ENCODE results near the gene MYH14.
"Not testable (repeated sequence)": the region's sequence is repeated elsewhere in the genome, so short reads cannot be mapped to it uniquely, and the experiment has no call there.

The MYH14 gene

DNA sequence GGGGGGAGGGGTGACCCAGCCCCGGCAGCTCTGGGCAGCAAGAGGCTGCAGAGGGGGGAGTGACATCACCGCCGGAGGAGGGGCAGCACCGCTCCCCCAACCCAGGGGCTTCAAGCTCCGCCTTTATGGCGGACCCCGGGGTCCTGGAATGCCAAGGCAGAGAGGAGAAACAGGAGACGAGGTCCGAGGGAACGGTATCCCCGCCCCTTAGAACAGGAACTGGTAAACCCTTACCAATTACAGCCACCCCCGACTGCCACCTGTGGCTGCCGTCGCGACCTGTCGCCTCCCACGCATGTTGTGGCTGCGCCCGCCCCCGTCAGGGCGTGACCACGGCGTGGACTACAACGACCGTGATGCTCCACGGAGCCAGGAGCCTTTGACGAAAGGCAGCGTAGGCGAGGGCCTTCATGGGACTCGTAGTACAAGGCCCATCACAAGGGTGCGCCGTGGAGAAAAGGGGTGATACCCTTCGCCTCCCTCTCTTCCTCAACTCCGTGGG, 129.9 kb downstream of the MYH14 start:
- peak; percentile 57 for ATAC-seq
- peak; percentile 91 for DNase-seq

DNA sequence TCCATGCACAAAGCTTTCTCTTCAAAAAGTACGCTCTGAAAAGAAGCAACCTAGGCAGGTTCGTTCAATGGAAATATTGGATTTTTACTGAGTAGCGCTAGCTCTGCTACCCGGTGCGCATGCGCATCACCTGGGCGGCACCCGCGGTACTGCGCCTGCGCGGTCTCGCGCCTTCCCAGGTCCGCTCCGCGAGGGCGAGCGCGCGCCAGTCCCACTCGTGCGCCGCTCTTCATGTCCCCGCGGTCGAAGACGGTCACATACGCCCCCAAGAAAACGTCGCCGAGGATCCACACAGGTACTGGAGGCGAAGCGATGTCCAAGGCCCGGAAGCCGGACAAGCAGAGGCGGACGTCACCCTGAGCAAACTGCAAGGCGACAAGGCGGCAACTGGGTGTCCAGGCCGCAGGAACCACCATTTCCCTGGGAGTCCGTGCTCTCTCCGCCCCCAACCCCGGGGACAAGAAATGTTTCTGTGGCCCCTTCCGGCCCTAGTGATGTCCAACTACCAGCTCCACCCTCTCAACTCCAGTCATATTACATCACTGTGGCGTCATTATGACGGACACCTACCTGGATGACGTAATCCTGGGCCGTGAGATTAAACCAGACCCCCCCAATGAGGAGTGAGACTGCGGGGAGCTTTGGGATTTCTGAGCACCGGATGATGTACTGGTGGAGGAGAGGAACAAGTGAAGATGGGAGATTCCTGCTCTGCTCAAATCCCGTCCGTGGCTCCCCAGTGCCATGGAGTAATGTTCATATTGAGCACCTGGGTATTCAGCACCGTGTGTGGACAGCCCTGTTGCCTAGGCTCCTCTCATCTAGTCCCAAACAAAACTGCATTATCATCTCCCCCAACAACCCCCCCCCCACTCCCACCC, 130.6 kb downstream of the MYH14 start:
- ATAC-seq (peak; percentile 8), DNase-seq (peak; percentile 86)

DNA sequence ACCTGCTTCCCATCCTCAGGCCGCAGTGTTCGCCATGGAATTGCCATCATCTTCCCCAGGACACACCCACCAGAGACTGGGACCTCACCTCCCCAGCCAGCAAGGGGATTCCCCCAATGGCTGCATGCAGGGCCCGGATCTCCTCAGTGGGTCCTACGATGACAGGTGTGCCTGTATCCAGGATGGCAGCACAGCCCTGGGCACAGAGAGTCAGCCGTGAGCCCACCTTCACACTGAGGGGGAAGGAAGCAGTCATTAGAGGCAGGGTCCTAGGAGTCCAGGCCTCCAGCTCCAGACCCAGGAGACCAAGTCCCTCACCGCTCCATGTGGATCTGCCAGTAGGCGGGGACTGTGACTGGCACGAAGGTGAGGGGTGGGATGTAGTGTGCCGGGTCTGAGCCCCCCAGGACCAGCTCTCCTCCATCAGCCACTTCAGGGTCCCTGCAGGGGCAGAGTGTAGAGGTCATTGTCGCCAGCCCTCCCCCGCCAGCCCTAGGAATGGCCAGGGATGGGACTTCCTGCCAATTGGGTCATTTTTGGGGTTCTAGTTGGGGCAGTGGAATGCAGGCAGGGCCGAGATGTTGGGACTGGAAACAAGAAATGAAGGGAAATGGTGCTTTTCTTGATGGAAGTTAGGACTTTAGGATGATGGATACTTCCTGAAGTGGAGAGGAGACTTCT, 131.5 kb downstream of the MYH14 start:
- ATAC-seq (no peak), DNase-seq (no peak)

DNA sequence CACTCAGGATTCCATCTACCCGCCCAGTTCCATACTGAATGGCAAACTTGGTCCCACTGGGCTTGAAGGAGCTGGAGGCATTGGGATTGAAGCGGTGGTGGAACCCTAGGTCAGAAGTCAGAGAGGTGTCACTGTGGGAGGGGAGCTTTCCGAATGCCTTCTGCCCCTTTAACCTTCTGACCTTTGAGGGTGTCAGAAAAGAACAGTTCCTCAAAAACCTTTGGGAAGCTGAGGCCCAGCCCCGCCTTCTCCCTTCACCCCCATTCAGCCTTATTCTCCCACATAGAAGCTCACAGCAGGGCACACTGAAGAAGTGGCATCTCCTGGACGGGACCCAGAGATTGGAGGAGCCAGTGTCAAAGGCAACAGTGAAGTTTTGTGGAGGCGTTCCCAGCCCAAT, 133.6 kb downstream of the MYH14 start:
- not testable (repeated sequence) for ATAC-seq, DNase-seq

DNA sequence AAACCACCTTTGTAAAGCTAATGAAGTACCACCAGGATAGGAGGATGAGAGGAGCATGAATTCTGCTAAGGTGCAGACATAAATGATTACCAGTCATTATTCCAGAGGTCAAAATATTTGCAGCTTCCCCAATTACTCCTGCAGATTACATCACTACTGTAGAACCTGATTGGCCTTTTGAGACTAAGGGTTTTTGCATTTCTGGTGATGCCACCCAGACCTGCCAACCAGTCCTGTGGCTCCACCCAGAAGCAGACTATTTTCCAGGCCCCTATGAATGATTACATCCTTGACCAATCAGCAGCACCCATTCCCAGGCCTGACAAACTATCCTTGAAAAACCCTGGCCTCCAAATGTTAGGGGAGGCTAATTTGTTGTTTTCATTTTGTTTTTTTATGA, 136.9 kb downstream of the MYH14 start:
- no peak for DNase-seq
- no peak for ATAC-seq

- DNase-seq, result no peak
- peak; percentile 52 for ATAC-seq
Measured at GRCh38 chr19:50341091-50341564, 137.7 kb downstream of the MYH14 start.

- no peak for DNase-seq
- peak; percentile 46 for ATAC-seq
Measured at GRCh38 chr19:50344661-50345318, 141.4 kb downstream of the MYH14 start.

- not testable (repeated sequence) for DNase-seq
- peak; percentile 42 for ATAC-seq
Measured at GRCh38 chr19:50347089-50347581, 143.7 kb downstream of the MYH14 start.

DNA sequence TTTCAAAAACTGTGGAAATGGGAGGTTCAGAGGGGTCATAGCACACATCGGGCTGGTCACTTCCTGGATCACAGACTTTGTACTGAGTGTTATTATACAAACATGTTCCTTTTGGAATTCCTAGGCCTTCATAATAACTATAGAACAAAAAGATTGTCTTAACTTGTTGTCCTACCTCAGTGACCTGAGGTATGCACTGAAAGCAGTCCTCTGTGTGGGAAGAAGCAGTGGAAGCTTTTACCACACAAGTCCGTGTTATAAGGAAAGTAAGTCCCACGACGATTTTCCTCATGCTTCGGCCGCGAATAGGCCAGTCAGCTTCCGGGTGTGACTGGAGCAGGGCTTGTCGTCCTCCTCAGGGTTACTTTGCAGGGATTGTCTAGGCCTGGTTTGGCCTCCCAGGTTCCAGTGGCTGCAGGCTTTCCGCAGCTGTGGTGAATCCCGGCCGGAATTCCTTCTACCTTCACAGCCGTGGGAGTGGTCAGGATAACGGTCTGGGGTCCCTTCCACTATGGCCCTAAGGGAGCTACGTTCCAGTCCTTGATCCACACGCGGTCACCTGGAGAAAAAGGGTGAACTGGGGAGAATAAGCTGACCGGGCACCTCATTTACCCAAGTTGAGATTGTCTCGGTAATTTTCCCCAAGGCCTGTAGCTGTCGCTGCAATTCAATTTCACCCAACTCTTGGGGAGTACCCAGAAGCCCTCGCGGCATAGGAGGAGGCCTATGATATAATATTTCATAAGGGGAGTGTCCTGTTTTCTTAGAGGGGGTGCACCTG, 146.0 kb downstream of the MYH14 start:
- ATAC-seq (no peak), DNase-seq (no peak)

GRCh38 chr19:50352242-50352641, 148.8 kb downstream of the MYH14 start:
- DNase-seq (no peak), ATAC-seq (no peak)

DNA sequence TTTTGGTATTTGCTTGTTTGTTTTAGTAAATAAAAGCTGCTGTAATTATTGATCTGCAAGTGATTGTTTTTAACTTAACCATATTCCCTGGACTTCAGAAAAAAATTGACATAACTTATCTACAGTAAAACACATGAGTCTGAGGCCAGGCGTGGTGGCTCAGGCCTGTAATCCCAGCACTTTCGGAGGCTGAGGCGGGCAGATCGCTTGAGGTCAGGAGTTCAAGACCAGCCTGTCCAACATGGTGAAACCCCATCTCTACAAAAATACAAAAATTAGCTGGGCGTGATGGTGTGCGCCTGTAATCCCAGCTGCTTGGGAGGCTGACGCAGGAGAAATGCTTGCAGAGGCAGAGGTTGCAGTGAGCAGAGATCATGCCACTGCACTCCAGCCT, 150.1 kb downstream of the MYH14 start:
- DNase-seq, ATAC-seq: not testable (repeated sequence)

GRCh38 chr19:50356691-50357177, 153.3 kb downstream of the MYH14 start:
- ATAC-seq, result no peak

DNA sequence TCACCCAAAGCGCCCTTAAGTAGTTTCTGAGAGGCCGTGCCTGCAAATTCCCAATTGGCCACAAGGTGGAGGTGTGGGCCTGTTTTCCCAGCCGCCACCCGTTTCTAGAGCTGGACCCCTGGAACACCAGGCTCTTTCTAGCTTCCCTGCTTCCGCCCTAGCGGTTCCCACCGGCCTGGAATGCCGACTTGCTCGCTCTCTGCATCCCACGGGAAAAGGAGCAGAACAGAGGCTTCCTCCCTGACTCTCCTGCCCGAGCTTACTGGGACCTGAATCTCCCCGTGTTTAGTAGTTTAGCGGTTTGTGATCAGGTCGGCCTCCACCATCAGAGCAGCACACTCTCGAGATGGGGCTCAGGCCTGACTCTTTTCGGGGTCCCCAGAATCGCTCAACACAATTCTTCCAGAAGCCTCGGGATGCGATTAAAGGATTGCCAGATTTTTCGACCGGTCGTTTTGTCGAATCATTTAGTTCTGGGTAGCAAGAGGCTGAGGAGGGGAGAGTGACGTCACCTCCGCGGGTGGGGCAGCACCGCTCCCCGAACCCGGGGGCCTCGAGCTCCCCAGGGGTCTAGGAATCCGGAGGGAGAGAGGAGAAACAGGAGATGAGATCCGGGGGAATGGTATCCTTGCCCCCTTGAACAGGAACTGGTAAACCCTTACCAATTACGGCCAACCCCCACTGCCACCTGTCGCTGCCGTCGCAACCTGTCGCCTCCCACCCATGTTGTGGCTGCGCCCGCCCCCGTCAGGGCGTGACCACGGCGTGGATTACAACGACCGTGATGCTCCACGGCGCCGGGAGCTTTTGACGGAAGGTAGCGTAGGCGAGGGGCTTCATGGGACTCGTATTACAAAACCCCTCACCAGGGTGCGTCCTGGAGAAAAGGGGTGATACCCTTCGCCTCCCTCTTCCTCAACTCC, 154.0 kb downstream of the MYH14 start:
- peak; percentile 85 for DNase-seq

More at GRCh38 chr19:50356691-50357177, 153.3 kb downstream of the MYH14 start:
- no peak for DNase-seq

GRCh38 chr19:50358483-50359327, 155.3 kb downstream of the MYH14 start:
- DNase-seq (peak; percentile 78), ATAC-seq (no peak)

More for the DNA sequence above, 154.0 kb downstream of the MYH14 start:
- peak; percentile 59 for ATAC-seq

DNA sequence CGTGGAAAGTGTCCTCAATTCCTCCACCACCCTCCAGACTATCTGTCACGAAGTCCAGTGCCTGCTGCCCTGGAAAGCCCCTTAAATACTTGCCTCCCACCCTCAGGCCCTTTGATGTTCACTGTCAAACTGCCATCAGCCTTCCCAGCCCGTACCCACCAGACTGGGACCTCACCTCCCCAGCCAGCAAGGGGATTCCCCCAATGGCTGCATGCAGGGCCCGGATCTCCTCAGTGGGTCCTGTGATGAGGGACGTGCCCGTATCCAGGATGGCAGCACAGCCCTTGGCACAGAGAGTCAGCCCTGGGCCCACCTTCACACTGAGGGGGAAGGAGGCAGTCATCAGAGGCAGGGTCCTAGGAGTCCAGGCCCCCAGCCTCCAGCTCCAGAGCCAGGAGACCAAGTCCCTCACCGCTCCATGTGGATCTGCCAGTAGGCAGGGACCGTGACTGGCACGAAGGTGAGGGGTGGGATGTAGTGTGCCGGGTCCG, 156.0 kb downstream of the MYH14 start:
- DNase-seq (no peak), ATAC-seq (no peak)

All from stimulated activated naive CD8-positive, alpha-beta T cell treated with anti-CD3 and anti-CD28 coated beads, Interleukin-15, Interleukin-2, amounts not matched to agents 100 U/mL and 50 U/mL, for 24 hours (primary cell).